K562 (cell line): ENCODE measurements around the gene IL11. TPM values are rescaled to one million over a fixed set of nuclear protein-coding genes. Genes with fewer than 3 reads are reported as not detected.

Experiments used
- CCNT2 ChIP-seq: IDR thresholded peaks from 2 replicates; pipeline ENCODE4 v1.6.1; 2011; ENCODE audit warnings: borderline replicate concordance, low read depth, mild to moderate bottlenecking, moderate library complexity, mixed read lengths, low read length; ENCODE audit not compliant: insufficient read length; ENCODE audit errors: extremely low read depth
- CHCHD3 ChIP-seq: fragments of 250-450 bp; sonication (Bioruptor Pico); IDR thresholded peaks from 2 replicates; pipeline ENCODE4 v2.1.2; 2022; ENCODE audit warnings: mild to moderate bottlenecking
- DEAF1 ChIP-seq: fragments of 450-650 bp; formaldehyde crosslinking; IDR thresholded peaks from 2 replicates; pipeline ENCODE4 v1.4.0; 2020; ENCODE audit warnings: mild to moderate bottlenecking, moderate library complexity
- FUS ChIP-seq: fragments of 200-400 bp; formaldehyde crosslinking; optimal IDR thresholded peaks from 2 replicates; pipeline ENCODE3; 2017; ENCODE audit warnings: low read depth, low read length
- GTF2A2 ChIP-seq: IDR thresholded peaks from 2 replicates; pipeline ENCODE4 v1.6.1; 2016; ENCODE audit warnings: mild to moderate bottlenecking, missing genetic modification characterization, missing compliant biosample characterization
- HCFC1 ChIP-seq: IDR thresholded peaks from 2 replicates; pipeline ENCODE4 v1.6.1; 2012; ENCODE audit warnings: low read depth, low read length, improper control_type of control experiment
- PHF8 ChIP-seq: fragments of 200-600 bp; sonication (generic); IDR thresholded peaks from 2 replicates; pipeline ENCODE4 v1.6.1; 2012; ENCODE audit warnings: mixed run types, mild to moderate bottlenecking, inconsistent platforms, low read length, moderate library complexity, borderline replicate concordance
- POLR2AphosphoS5 ChIP-seq: IDR thresholded peaks from 2 replicates; pipeline ENCODE4 v1.6.1; 2011; ENCODE audit warnings: mild to moderate bottlenecking, low read depth, low read length, moderate library complexity; ENCODE audit not compliant: control insufficient read depth, insufficient read depth
- POLR2G ChIP-seq: fragments of 200-400 bp; formaldehyde crosslinking; IDR thresholded peaks from 2 replicates; pipeline ENCODE4 v1.6.1; 2017; ENCODE audit warnings: low read depth, mild to moderate bottlenecking, antibody characterized with exemption, low read length, moderate library complexity
- PTBP1 ChIP-seq: fragments of 200-400 bp; formaldehyde crosslinking; IDR thresholded peaks from 2 replicates; pipeline ENCODE4 v1.6.1; 2017; ENCODE audit warnings: low read depth, low read length
- RBM15 ChIP-seq: fragments of 200-400 bp; formaldehyde crosslinking; IDR thresholded peaks from 2 replicates; pipeline ENCODE4 v1.6.1; 2018; ENCODE audit warnings: mild to moderate bottlenecking, low read length, moderate library complexity; ENCODE audit not compliant: insufficient read depth
- SIN3B ChIP-seq: fragments of 450-650 bp; IDR thresholded peaks from 2 replicates; pipeline ENCODE4 v1.6.1; 2017; ENCODE audit warnings: low read depth, mild to moderate bottlenecking, moderate library complexity
- SMAD4 ChIP-seq: fragments of 250-450 bp; sonication (Bioruptor Pico); conservative IDR thresholded peaks from 2 replicates; pipeline ENCODE4 v1.8.0; 2021; ENCODE audit warnings: inconsistent platforms, mild to moderate bottlenecking, moderate library complexity
- SRF ChIP-seq, 2 experiments: fragments of 250-450, 450-650 bp in 1 of 2; sonication (Bioruptor Pico) in 1 of 2; sonication (generic) in 1 of 2; formaldehyde crosslinking; IDR thresholded peaks; 2 replicates each; pipeline versions ENCODE4 v1.5.0 to v1.5.1; 2020 to 2022; ENCODE audit warnings: mild to moderate bottlenecking in 1 of 2, missing genetic modification reagents in 1 of 2
- SRSF1 ChIP-seq: fragments of 200-400 bp; formaldehyde crosslinking; IDR thresholded peaks from 2 replicates; pipeline ENCODE4 v1.6.1; 2017; ENCODE audit warnings: mild to moderate bottlenecking, low read depth, low read length, moderate library complexity
- SRSF7 ChIP-seq: fragments of 200-400 bp; formaldehyde crosslinking; optimal IDR thresholded peaks from 2 replicates; pipeline ENCODE3; 2017; ENCODE audit warnings: mild to moderate bottlenecking, low read depth, low read length
- ZNF57 ChIP-seq: fragments of 450-650 bp; formaldehyde crosslinking; IDR thresholded peaks from 2 replicates; pipeline ENCODE4 v1.4.0; 2020; ENCODE audit warnings: mild to moderate bottlenecking, moderate library complexity
- ZSCAN29 ChIP-seq: fragments of 450-650 bp; IDR thresholded peaks from 2 replicates; pipeline ENCODE4 v1.6.1; 2017
- polyA plus RNA-seq, 8 experiments: library from polyadenylated mRNA; depleted of rRNA in 4 of 8; stranded (reverse) in 5 of 8; unstranded in 3 of 8; fragments of >200 nt; fragmentation: Nextera tagmentation in 2 of 8; fragmentation: Illumina TruSeq in 1 of 8; extraction: Ambion mirVana in 2 of 8; extraction: Trizol in 1 of 8; gene quantifications; 2 replicates each; pipeline versions ENCODE4 v1.2.1 to v1.2.3, GENCODE V29; 2011 to 2014; ENCODE audit warnings: inconsistent platforms in 1 of 8, missing spikeins in 1 of 8
- total RNA-seq, 7 experiments: library from RNA; depleted of rRNA in 6 of 7; stranded (reverse); fragments of >200 nt in 6 of 7; fragmentation: Illumina TruSeq in 2 of 7; extraction: Trizol in 2 of 7; gene quantifications; 2 replicates each; pipeline versions ENCODE4 v1.2.1 to v1.2.3, GENCODE V29; 2011 to 2021; ENCODE audit warnings: low replicate concordance in 1 of 7
- TF ChIP-seq, protein P1 (sequence below): fragments of 450-650 bp; IDR thresholded peaks from 2 replicates; pipeline ENCODE4 v1.6.1; 2017; ENCODE audit warnings: antibody characterized with exemption, mild to moderate bottlenecking

The IL11 gene
- total and polyA plus RNA-seq, 9 of the 15 experiments (the other 6 are each of a cell fraction or from before 2014, with no cell fraction given), result 0.04 to 0.42 (median 0.06) TPM; not detected in 6

DNA sequence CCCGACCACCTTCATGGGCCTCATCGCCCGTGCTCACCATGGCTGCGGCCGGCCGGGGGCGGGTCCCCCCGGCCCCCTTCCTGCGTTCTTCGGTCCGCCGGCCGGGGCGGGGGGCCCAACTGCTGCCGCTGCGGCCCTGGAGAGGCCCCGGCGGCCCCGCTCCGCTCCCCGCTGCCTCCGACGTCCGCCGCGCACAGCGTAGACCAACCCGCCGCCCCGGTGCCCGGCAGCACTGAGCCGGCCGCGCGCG, 37.2 kb upstream of the IL11 start, which contains the start of gene UBE2S (continued):
- TF ChIP-seq, protein P1, sequence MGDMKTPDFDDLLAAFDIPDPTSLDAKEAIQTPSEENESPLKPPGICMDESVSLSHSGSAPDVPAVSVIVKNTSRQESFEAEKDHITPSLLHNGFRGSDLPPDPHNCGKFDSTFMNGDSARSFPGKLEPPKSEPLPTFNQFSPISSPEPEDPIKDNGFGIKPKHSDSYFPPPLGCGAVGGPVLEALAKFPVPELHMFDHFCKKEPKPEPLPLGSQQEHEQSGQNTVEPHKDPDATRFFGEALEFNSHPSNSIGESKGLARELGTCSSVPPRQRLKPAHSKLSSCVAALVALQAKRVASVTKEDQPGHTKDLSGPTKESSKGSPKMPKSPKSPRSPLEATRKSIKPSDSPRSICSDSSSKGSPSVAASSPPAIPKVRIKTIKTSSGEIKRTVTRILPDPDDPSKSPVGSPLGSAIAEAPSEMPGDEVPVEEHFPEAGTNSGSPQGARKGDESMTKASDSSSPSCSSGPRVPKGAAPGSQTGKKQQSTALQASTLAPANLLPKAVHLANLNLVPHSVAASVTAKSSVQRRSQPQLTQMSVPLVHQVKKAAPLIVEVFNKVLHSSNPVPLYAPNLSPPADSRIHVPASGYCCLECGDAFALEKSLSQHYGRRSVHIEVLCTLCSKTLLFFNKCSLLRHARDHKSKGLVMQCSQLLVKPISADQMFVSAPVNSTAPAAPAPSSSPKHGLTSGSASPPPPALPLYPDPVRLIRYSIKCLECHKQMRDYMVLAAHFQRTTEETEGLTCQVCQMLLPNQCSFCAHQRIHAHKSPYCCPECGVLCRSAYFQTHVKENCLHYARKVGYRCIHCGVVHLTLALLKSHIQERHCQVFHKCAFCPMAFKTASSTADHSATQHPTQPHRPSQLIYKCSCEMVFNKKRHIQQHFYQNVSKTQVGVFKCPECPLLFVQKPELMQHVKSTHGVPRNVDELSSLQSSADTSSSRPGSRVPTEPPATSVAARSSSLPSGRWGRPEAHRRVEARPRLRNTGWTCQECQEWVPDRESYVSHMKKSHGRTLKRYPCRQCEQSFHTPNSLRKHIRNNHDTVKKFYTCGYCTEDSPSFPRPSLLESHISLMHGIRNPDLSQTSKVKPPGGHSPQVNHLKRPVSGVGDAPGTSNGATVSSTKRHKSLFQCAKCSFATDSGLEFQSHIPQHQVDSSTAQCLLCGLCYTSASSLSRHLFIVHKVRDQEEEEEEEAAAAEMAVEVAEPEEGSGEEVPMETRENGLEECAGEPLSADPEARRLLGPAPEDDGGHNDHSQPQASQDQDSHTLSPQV, result peak; percentile 52; the same call in 1 of the 2 replicates
- TF ChIP-seq SRSF7 (peak; percentile 75), FUS (peak; percentile 90), CCNT2 (peak; percentile 35), ZNF57 (CRISPR knock-in tag) (0 out of 2 replicates have a peak, but pooled peaks have one; percentile 26), PHF8 (peak; percentile 77; the same call in 1 of the 2 replicates), POLR2AphosphoS5 (peak; percentile 94), RBM15 (0 out of 2 replicates have a peak, but pooled peaks have one; percentile 37), HCFC1 (peak; percentile 36), POLR2G (peak; percentile 100), SIN3B (peak; percentile 75), ZSCAN29 (peak; percentile 69; the same call in 1 of the 2 replicates), SRF (CRISPR knock-in tag; IDR thresholded peaks at IDR 0.05) (peak in 1 of 2 experiments; percentile 47; a peak in 1 of 4 replicates), SRSF1 (0 out of 2 replicates have a peak, but pooled peaks have one; percentile 55), CHCHD3 (CRISPR knock-in tag) (peak; percentile 63; the same call in 1 of the 2 replicates), GTF2A2 (tag) (peak; percentile 95), SMAD4 (CRISPR knock-in tag) (peak; percentile 32; the same call in 1 of the 2 replicates), PTBP1 (0 out of 2 replicates have a peak, but pooled peaks have one; percentile 31), DEAF1 (CRISPR knock-in tag) (peak; percentile 32; the same call in 1 of the 2 replicates)
